IPS-20b (cell line): ENCODE measurements around the gene PLEKHA7.

Experiments used
- H3K27ac ChIP-seq: one replicate; pipeline ENCODE4 v1.5.1; 2013; ENCODE audit warnings: low read length
- H3K27me3 ChIP-seq: 2 replicates; pipeline ENCODE4 v1.6.1; 2013; ENCODE audit warnings: mild to moderate bottlenecking, low read length, inconsistent platforms; ENCODE audit not compliant: insufficient read depth
- H3K36me3 ChIP-seq: 2 replicates; pipeline ENCODE4 v1.6.1; 2013; ENCODE audit warnings: low read depth, mild to moderate bottlenecking, inconsistent platforms, low read length, moderate library complexity; ENCODE audit not compliant: insufficient read depth
- H3K4me1 ChIP-seq: 2 replicates; pipeline ENCODE4 v1.6.1; 2013; ENCODE audit warnings: mild to moderate bottlenecking, control low read depth, inconsistent platforms, low read length, moderate library complexity; ENCODE audit not compliant: insufficient read depth
- H3K4me3 ChIP-seq: 2 replicates; pipeline ENCODE4 v1.5.1; 2013; ENCODE audit warnings: mild to moderate bottlenecking, low read length, inconsistent platforms
- H3K9ac ChIP-seq: 2 replicates; pipeline ENCODE4 v1.6.1; 2013; ENCODE audit warnings: low read depth, mild to moderate bottlenecking, inconsistent platforms, low read length, moderate library complexity
- H3K9me3 ChIP-seq: 2 replicates; pipeline ENCODE4 v1.6.1; 2013; ENCODE audit warnings: mild to moderate bottlenecking, low read depth, low read length, inconsistent platforms; ENCODE audit not compliant: insufficient read depth

The PLEKHA7 gene

GRCh38 chr11:16986434-16987204 lies 27.6 kb downstream of the PLEKHA7 start:
- Histone ChIP-seq H3K27me3 (no peaks in the 10 kb centered on the region), H3K9ac (no peak overlapping the region), H3K36me3 (no peaks in the 10 kb centered on the region), H3K9me3 (no peaks in the 10 kb centered on the region), H3K27ac (no peak overlapping the region), H3K4me3 (no peak overlapping the region; the same call in 1 of the 2 replicates), H3K4me1 (peaks cover 20% of the 10 kb centered on the region; the same call in 1 of the 2 replicates)

- Histone ChIP-seq H3K27me3 (no peaks in the 10 kb centered on the region), H3K4me1 (peaks cover 25% of the 10 kb centered on the region), H3K27ac (no peak overlapping the region), H3K4me3 (no peak overlapping the region), H3K36me3 (no peaks in the 10 kb centered on the region), H3K9ac (no peak overlapping the region), H3K9me3 (no peaks in the 10 kb centered on the region)
These were observed 28.9 kb downstream of the PLEKHA7 start for GRCh38 chr11:16985297-16985696.

GRCh38 chr11:16984229-16984628 lies 30.0 kb downstream of the PLEKHA7 start:
- H3K4me3 ChIP-seq: no peak overlapping the region
- H3K27ac ChIP-seq: no peak overlapping the region
- peaks cover 30% of the 10 kb centered on the region for H3K4me1 ChIP-seq
- no peaks in the 10 kb centered on the region for H3K9me3 ChIP-seq
- H3K36me3 ChIP-seq: no peaks in the 10 kb centered on the region
- no peaks in the 10 kb centered on the region for H3K27me3 ChIP-seq
- no peak overlapping the region for H3K9ac ChIP-seq

GRCh38 chr11:16982809-16983208 lies 31.4 kb downstream of the PLEKHA7 start:
- Histone ChIP-seq H3K9me3 (no peaks in the 10 kb centered on the region), H3K9ac (no peak overlapping the region), H3K4me3 (no peak overlapping the region), H3K36me3 (no peaks in the 10 kb centered on the region), H3K27ac (no peak overlapping the region), H3K4me1 (peaks cover 37% of the 10 kb centered on the region), H3K27me3 (no peaks in the 10 kb centered on the region)

GRCh38 chr11:16982256-16982671 lies 31.9 kb downstream of the PLEKHA7 start:
- no peak overlapping the region for H3K4me3 ChIP-seq
- no peaks in the 10 kb centered on the region for H3K27me3 ChIP-seq
- H3K36me3 ChIP-seq: no peaks in the 10 kb centered on the region
- H3K27ac ChIP-seq: no peak overlapping the region
- peak overlapping the region; percentile 49; the same call in 1 of the 2 replicates for H3K9ac ChIP-seq
- H3K4me1 ChIP-seq: peaks cover 37% of the 10 kb centered on the region
- H3K9me3 ChIP-seq: no peaks in the 10 kb centered on the region

GRCh38 chr11:16981651-16982194 lies 32.5 kb downstream of the PLEKHA7 start:
- Histone ChIP-seq H3K9ac (peak overlapping the region; percentile 49; the same call in 1 of the 2 replicates), H3K36me3 (no peaks in the 10 kb centered on the region), H3K4me1 (peaks cover 37% of the 10 kb centered on the region), H3K9me3 (no peaks in the 10 kb centered on the region), H3K27me3 (no peaks in the 10 kb centered on the region), H3K27ac (no peak overlapping the region), H3K4me3 (no peak overlapping the region)

GRCh38 chr11:16979703-16980622 lies 34.3 kb downstream of the PLEKHA7 start:
- H3K27ac ChIP-seq: no peak overlapping the region
- H3K9me3 ChIP-seq: no peaks in the 10 kb centered on the region
- no peak overlapping the region for H3K9ac ChIP-seq
- H3K4me1 ChIP-seq: peaks cover 41% of the 10 kb centered on the region
- no peaks in the 10 kb centered on the region for H3K36me3 ChIP-seq
- no peak overlapping the region for H3K4me3 ChIP-seq
- H3K27me3 ChIP-seq: no peaks in the 10 kb centered on the region

GRCh38 chr11:16977994-16978315 lies 36.3 kb downstream of the PLEKHA7 start:
- H3K4me1 ChIP-seq: peaks cover 41% of the 10 kb centered on the region
- peak overlapping the region; percentile 28; the same call in 1 of the 2 replicates for H3K9ac ChIP-seq
- H3K27ac ChIP-seq: peak overlapping the region; percentile 11
- H3K36me3 ChIP-seq: no peaks in the 10 kb centered on the region
- no peak overlapping the region; the same call in 1 of the 2 replicates for H3K4me3 ChIP-seq
- H3K27me3 ChIP-seq: no peaks in the 10 kb centered on the region
- no peaks in the 10 kb centered on the region for H3K9me3 ChIP-seq

GRCh38 chr11:16977136-16977993 lies 36.8 kb downstream of the PLEKHA7 start:
- Histone ChIP-seq H3K9me3 (no peaks in the 10 kb centered on the region), H3K36me3 (no peaks in the 10 kb centered on the region), H3K4me1 (peaks cover 41% of the 10 kb centered on the region), H3K4me3 (no peak overlapping the region; the same call in 1 of the 2 replicates), H3K9ac (no peak overlapping the region; the same call in 1 of the 2 replicates), H3K27ac (peak overlapping the region; percentile 11), H3K27me3 (no peaks in the 10 kb centered on the region)

GRCh38 chr11:16976379-16976778 lies 37.8 kb downstream of the PLEKHA7 start:
- Histone ChIP-seq H3K27me3 (no peaks in the 10 kb centered on the region), H3K27ac (no peak overlapping the region), H3K4me1 (peaks cover 34% of the 10 kb centered on the region), H3K9me3 (no peaks in the 10 kb centered on the region), H3K36me3 (no peaks in the 10 kb centered on the region), H3K9ac (no peak overlapping the region), H3K4me3 (no peak overlapping the region)

GRCh38 chr11:16975906-16976305 lies 38.3 kb downstream of the PLEKHA7 start:
- Histone ChIP-seq H3K27me3 (no peaks in the 10 kb centered on the region), H3K9ac (no peak overlapping the region), H3K27ac (no peak overlapping the region), H3K4me1 (peaks cover 30% of the 10 kb centered on the region), H3K9me3 (no peaks in the 10 kb centered on the region), H3K36me3 (no peaks in the 10 kb centered on the region), H3K4me3 (no peak overlapping the region)
